GM12873 (cell line): ENCODE measurements around the gene ZFAND3.

Experiments
- TF ChIP-seq, protein P1 (sequence below): IDR thresholded peaks from 2 replicates; pipeline ENCODE4 v1.5.1; 2012; ENCODE audit warnings: low read depth, mild to moderate bottlenecking, moderate library complexity, low read length, control low read depth; ENCODE audit not compliant: insufficient read depth; ENCODE audit errors: missing control alignments

Gene ZFAND3

DNA sequence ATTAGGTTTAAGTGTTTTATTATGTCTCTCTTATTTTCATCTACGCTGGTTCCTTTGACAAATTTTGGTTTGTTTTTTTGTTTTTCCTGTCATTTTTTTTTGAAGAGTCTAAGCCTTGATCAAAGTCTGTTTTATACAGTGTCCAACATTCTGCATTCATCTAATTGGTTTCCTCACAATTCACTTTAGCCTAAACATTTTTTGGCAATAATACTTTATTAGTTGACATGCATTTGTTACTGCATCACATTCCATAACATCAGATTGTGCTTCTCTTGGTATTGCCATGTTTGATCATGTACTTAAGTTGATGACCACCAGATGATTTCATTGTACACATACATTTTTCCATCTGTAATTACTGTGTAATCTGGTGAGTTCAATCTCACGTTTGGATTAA, 173.2 kb downstream of the ZFAND3 start:
- TF ChIP-seq, protein P1, sequence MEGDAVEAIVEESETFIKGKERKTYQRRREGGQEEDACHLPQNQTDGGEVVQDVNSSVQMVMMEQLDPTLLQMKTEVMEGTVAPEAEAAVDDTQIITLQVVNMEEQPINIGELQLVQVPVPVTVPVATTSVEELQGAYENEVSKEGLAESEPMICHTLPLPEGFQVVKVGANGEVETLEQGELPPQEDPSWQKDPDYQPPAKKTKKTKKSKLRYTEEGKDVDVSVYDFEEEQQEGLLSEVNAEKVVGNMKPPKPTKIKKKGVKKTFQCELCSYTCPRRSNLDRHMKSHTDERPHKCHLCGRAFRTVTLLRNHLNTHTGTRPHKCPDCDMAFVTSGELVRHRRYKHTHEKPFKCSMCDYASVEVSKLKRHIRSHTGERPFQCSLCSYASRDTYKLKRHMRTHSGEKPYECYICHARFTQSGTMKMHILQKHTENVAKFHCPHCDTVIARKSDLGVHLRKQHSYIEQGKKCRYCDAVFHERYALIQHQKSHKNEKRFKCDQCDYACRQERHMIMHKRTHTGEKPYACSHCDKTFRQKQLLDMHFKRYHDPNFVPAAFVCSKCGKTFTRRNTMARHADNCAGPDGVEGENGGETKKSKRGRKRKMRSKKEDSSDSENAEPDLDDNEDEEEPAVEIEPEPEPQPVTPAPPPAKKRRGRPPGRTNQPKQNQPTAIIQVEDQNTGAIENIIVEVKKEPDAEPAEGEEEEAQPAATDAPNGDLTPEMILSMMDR, result no peak

DNA sequence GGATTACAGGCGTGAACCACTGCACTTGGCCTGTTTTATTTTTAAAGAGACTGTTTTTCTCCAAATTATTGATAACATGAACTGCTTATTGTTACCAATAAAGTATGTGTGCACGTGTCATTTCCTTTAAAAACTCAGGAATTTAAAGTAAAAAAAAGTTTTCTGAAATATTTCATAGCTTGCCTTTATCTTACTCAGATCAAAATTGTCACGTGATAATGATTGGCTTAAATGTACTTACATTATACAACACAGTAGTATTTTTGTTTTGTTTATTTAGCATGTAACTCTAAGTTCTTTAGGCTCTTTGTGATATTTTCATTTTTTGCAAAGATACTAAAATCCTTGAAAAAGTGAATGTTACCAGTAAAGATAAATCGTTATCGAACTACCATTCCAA, 174.1 kb downstream of the ZFAND3 start:
- TF ChIP-seq, protein P1, result no peak

DNA sequence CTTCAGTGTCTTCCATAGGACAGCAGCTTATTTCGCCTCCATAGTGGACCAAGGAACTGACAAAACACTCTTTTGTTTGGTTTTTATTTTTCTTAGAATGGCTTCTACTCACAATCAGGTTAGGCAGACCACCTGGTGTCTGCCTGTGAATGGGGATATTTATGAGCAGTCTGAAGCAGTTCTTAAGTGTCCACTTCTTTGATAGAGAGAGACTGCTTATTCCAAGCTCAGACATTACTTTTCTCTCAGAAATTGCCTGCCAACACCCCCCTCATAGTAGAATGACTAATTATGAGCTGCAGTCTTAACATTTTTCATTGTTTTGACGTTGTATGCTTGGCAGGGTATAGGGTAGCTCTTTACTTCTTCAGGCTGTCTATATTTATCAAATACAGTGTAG, 174.7 kb downstream of the ZFAND3 start:
- TF ChIP-seq, protein P1, result no peak

DNA sequence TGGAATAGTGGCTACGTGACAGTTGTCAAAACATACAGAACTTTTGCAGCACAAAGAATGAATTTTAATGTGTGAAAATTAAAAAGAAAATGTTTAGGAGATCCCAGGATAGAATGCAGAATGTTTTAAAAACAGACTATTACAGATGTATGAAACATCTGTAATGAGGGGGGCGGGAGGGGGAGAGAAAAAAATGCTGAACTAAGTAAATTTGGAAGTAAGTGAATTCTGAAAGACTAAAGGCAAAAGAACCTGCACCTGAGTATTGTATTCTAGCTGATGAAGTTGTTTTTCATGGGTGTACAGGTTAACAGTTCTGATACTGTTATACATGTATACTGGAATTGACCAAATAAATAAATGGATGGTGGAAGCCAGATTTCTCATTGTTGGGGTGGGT, 178.8 kb downstream of the ZFAND3 start:
- TF ChIP-seq, protein P1, result no peak

DNA sequence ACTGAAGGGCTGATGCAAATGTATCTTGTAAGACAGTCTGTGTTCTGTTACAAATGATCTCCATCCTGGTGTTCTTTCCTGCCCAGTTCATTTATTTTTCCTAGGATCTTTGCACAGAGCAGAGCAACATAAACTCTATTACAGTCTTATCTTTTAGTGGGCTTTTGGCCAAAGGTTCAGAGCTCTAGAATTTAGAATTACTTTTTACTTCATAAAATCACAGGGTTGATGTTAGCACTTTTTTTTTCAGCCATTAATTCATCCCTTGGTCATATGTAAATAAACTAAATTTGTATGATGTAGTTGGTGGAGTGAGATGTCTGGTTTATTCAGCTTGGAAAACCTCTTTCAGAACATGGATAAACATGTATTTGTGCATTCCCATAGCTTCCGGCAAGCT, 181.9 kb downstream of the ZFAND3 start:
- TF ChIP-seq, protein P1, result no peak

DNA sequence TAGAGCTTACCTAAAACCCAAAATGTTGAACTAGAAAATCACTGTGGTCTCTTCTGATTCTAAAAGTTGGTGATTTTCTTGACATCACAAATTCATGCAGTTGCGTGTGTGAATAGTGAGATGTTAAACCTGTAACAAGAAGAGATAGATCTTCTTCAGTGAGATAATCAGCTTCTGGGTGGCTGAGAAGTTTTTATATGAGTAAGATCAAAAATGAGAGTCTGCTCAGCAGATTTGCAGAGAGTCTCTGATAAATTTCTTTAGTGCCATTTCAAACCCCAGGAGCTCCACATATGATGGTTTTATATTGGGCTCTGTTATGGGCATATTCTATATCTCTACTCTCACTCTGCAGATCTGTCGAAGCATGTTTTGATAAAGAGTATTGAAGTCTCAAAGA, 185.4 kb downstream of the ZFAND3 start:
- TF ChIP-seq, protein P1, result no peak

DNA sequence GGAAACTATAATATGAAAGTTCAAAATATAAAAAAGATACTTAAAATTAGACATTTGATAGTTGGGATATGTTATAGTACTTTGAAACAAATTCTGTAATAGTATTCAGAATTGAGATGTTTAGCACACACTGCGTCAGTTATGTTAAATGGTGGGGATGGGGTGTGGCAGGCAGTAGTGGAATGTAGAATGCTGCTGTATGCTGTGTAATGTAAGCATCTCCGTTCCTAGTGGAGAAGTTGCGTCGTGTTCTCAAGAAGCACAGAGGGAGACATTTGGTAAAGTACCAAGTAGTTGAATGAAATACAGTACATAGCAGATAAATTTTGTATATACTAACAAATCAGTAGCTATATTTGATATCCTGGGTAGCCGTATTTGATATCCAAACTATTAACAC, 192.4 kb downstream of the ZFAND3 start:
- TF ChIP-seq, protein P1, result no peak
